ENCODE data around the gene HOXA5.

Gene HOXA5

GRCh38 chr7:27092819-27093110 is 50.7 kb downstream of the HOXA5 start:
- no peak for DNase-seq

DNA sequence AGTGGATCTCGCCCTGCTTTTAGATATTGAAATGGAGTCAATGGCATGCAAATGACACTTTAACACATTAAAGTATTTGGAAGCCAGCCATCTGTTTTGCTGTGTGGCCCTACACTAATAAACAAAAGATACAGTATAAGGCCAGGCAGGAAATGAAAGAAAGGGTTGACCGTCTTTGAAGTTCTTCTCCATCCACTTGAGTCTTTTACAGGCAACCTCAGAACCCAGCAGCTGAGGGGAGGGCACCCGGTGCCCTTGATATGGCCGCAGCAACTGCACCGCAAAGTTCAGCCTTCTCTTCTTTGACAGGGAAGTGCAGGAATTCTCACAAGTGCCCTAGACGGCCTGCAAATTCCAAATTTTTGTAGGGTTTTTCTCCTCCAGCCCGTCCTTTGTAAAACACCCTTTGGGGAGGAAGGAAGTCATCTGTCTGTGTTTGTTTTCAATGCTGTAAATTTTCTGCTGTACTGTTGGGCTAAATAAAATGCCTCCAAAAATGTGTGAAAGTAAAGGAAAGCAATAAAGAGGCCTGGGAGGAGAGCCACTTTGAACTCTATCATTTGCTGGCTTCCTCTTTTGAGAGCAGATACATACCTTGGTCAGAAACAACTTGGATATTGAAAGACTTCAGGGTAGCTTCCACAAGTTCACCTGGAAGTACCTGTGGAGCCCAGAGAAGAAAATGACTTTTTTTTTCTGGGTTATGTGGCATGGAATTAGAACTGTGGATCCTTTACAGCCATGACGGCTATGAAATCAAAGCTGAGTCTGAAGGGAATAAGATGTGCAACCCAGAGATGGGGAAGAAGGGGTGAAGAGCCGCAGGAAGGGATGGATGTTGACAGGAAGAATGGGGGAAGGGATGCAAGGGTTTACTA is 51.3 kb downstream of the HOXA5 start:
- no peak for DNase-seq

DNA sequence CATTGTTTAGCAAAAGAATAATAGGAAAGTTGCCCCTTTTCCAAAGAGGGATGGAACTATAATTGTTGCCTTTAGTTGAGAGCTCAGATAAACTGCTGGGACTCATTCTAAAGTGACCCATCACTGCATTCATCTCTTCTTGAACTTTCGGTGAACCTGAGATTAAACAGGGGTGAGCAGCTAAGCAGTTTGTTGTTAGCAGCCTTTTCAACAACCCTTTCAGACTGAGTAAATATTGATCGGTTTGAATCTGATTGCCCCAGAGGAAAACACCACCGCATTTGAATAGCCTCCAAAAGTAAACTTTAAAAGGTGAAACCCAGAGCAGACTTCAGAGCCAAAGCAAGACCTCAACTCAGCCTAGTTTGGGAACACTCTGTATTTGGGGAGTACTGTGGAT is 52.4 kb downstream of the HOXA5 start:
- no peak for DNase-seq

Measured in fibroblast of upper back skin (primary cell).